ENCODE results near the gene EXOC2. TPM values are rescaled to one million over a fixed set of nuclear protein-coding genes. Genes with fewer than 3 reads are reported as not detected.

Gene EXOC2
- total and polyA plus RNA-seq, 10 donors: 7.0 to 32.8 (median 25.3) TPM

DNA sequence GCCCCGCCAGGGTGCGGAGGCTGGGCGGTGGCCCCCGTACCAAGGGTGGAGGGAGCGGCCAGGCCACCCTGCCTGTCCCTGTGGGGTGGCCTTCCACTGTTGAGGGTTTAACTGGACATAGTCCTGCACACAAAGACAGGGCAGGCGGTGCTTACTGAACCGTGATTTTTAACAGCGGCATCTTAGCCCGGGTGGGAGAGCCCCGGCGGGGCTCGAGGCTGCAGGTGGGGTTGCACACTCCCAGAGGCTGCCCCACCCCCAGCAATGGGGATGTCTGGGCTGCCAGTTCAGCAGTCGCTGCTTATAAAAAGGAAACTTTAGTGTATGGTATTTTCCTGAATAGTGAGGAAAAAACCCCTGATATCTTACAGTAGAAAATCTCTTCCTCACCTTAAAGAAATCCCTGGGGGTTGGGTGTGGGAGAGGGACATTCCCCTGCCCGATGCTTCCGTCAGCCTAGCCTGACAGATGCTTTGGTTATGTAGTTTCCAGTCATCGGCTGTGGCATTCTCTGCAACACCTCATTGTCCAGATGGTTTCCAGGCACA is 222.0 kb downstream of the EXOC2 start:
- Histone ChIP-seq H3K27ac (no peak overlapping the region), H3K4me1 (peaks cover 0 to 32% (median 20%) of the 10 kb centered on the region in 6 donors), H3K4me3 (peak overlapping the region in 2 of 8 donors; percentile 7 to 46), H3K9me3 (no peaks in the 10 kb centered on the region), H3K36me3 (no peaks in the 10 kb centered on the region), H3K27me3 (replicated peaks in 1 of 7) (peaks cover 0 to 22% (median 0%) of the 10 kb centered on the region in 7 donors)
- intact Hi-C loops (cut with DNase I; ENCODE audit: low total_unique reads): no loop called here
- WGBS, 5 donors: 69 to 80% (median 77%) methylated on average over 12 to 16 of the region's 16 CpGs
- TF ChIP-seq, protein P1, sequence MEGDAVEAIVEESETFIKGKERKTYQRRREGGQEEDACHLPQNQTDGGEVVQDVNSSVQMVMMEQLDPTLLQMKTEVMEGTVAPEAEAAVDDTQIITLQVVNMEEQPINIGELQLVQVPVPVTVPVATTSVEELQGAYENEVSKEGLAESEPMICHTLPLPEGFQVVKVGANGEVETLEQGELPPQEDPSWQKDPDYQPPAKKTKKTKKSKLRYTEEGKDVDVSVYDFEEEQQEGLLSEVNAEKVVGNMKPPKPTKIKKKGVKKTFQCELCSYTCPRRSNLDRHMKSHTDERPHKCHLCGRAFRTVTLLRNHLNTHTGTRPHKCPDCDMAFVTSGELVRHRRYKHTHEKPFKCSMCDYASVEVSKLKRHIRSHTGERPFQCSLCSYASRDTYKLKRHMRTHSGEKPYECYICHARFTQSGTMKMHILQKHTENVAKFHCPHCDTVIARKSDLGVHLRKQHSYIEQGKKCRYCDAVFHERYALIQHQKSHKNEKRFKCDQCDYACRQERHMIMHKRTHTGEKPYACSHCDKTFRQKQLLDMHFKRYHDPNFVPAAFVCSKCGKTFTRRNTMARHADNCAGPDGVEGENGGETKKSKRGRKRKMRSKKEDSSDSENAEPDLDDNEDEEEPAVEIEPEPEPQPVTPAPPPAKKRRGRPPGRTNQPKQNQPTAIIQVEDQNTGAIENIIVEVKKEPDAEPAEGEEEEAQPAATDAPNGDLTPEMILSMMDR (IDR thresholded peaks at IDR 0.05 in 8 of 11, conservative IDR thresholded peaks at IDR 0.05 in 3 of 11): no peak
- TF ChIP-seq POLR2A (IDR thresholded peaks at IDR 0.05): no peak
- TF ChIP-seq POLR2AphosphoS5 (IDR thresholded peaks at IDR 0.05): no peak
- DNase-seq: no peak

DNA sequence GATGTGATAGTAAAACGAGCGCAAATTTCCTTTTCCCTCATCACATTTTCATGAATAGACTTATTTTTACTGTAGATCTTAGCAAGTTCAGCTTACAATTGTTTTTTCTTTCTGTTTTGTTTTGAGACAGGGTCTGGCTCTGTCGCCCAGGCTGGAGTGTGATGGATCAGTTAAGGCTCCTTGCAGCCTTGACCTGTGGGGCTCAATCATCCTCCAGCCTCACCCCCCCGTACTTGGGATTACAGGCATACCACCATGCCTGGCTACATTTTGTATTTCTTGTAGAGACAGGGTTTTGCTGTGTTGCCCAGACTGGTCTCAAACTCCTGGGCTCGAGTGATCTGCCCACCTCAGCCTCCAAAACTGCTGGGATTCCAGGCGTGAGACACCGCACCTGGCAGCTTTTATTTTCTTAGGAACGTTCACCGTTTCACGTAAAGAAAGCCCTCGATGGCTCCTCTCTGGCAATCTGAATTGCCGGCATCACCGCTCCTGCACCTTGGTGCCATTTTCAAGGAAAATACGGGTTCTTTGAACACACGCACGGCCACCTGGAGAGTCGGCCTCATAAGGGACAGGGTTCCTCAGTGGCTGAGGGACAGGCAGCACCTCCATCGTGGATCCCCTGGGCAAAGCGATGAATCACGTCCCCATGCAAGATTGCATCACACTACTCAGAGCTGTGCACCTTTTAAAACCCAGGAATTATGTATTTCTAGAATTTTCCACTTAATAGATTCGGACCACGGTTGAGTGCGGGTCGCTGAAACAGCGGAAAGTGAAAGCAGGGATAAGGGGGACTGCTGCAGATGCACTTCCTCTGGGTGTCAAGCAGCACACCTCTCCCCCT is 222.7 kb downstream of the EXOC2 start:
- intact Hi-C loops (cut with DNase I; ENCODE audit: low total_unique reads): no loop called here
- H3K27ac ChIP-seq: no peak overlapping the region
- 77 to 87% (median 79%) methylated on average over 25 of the region's 25 CpGs for WGBS, 5 donors
- TF ChIP-seq POLR2A (IDR thresholded peaks at IDR 0.05) (no peak), POLR2AphosphoS5 (IDR thresholded peaks at IDR 0.05) (no peak)
- TF ChIP-seq, protein P1 (IDR thresholded peaks at IDR 0.05 in 8 of 11, conservative IDR thresholded peaks at IDR 0.05 in 3 of 11): no peak
- H3K27me3 ChIP-seq (replicated peaks in 1 of 7): peaks cover 0 to 29% (median 0%) of the 10 kb centered on the region in 7 donors
- H3K36me3 ChIP-seq: no peaks in the 10 kb centered on the region
- DNase-seq: peak; percentile 64
- peak overlapping the region in 2 of 8 donors; percentile 7 to 46 for H3K4me3 ChIP-seq
- peaks cover 0 to 26% (median 17%) of the 10 kb centered on the region in 6 donors for H3K4me1 ChIP-seq
- no peaks in the 10 kb centered on the region for H3K9me3 ChIP-seq

DNA sequence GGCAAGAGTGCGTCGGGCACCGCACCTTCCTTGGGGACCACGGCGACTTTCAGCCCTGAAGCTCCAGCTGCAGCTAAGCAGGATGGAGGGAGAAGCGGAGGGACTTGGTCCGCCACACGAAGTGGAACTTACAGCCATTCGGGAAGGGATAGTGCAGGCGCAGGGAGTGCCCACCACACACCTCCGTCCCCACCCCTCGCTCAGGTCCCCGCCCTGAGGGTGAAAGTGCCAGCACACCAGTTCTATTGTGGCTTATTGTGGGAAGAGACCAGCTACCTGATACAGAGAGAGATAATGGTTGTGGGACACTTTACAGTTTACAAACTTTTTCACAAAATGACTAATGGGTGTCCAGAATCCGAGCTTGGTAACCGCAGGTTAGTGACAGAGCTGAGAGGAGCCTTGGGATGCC is 225.3 kb downstream of the EXOC2 start:
- TF ChIP-seq POLR2AphosphoS5 (IDR thresholded peaks at IDR 0.05): no peak
- TF ChIP-seq POLR2A (IDR thresholded peaks at IDR 0.05): no peak
- TF ChIP-seq, protein P1 (IDR thresholded peaks at IDR 0.05 in 8 of 11, conservative IDR thresholded peaks at IDR 0.05 in 3 of 11): no peak
- 83 to 92% (median 87%) methylated on average over 15 of the region's 15 CpGs for WGBS, 5 donors

DNA sequence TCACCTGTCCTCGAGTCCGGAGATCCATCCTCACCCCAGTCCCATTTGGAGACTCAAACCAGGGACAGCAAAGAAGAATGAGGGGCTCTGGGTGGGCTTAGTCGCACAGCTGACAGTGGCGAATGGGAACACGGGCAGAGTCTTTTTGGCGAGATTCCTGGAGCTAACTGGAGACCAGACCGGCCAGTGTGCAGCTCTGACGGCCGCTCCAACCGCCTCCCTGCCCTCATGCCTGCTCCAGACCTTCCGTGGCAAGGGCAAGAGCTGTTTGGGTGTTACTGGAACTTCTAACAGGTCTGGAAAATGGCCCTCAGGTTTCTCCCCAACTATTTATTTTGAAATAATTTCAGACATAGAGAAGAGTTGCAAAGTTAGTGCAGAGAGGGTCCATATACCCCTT is 225.8 kb downstream of the EXOC2 start:
- Histone ChIP-seq H3K4me3 (no peak overlapping the region), H3K36me3 (no peaks in the 10 kb centered on the region), H3K9me3 (no peaks in the 10 kb centered on the region), H3K4me1 (peaks cover 0 to 7% (median 1%) of the 10 kb centered on the region in 6 donors), H3K27ac (no peak overlapping the region), H3K27me3 (replicated peaks in 1 of 7) (peaks cover 0 to 49% (median 0%) of the 10 kb centered on the region in 7 donors)
- DNase-seq: no peak
- intact Hi-C loops (cut with DNase I; ENCODE audit: low total_unique reads): no loop called here
- WGBS, 5 donors: 82 to 94% (median 89%) methylated on average over 11 of the region's 11 CpGs
- no peak for TF ChIP-seq POLR2AphosphoS5 (IDR thresholded peaks at IDR 0.05)
- TF ChIP-seq, protein P1 (IDR thresholded peaks at IDR 0.05 in 8 of 11, conservative IDR thresholded peaks at IDR 0.05 in 3 of 11): no peak
- TF ChIP-seq POLR2A (IDR thresholded peaks at IDR 0.05): no peak

More for the DNA sequence above, 225.3 kb downstream of the EXOC2 start:
- Histone ChIP-seq H3K27me3 (replicated peaks in 1 of 7) (peaks cover 0 to 49% (median 0%) of the 10 kb centered on the region in 7 donors), H3K4me1 (peaks cover 0 to 7% (median 1%) of the 10 kb centered on the region in 6 donors), H3K27ac (no peak overlapping the region), H3K9me3 (no peaks in the 10 kb centered on the region), H3K4me3 (no peak overlapping the region), H3K36me3 (no peaks in the 10 kb centered on the region)
- intact Hi-C loops (cut with DNase I; ENCODE audit: low total_unique reads): no loop called here
- peak; percentile 62 for DNase-seq

Data from spleen (tissue), 11 donors.